ENCODE results near the gene CDH3.

The CDH3 gene

DNA sequence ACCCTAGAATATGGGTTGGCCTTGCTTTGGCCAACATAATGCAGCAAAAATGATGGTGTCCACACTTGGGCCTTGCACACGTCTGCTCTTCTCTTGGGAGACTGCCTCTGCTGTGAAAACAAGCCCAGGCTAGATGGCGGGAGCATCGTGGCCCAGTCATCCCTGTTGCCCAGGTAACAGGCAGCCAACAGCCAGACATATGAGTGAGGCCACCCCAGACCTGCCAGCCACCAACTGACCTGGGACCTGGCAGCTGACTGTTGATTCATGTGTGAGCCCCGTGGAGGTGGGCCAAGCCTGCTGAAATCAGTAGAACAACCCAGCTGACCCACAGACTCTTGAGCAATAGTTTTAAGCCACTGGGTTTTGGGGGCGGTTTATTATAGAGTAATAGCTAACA, 39.4 kb upstream of the CDH3 start:
- no peaks in the 10 kb centered on the region for H3F3A ChIP-seq (ENCODE audit: low read depth)
- H3K4me2 ChIP-seq (ENCODE audit: low read depth, low read length, poor library complexity, severe bottlenecking), result no peak overlapping the region
- H3K36me3 ChIP-seq (ENCODE audit: insufficient read depth, low read length), result no peaks in the 10 kb centered on the region
- H4K20me1 ChIP-seq (ENCODE audit: insufficient read depth, low read length, poor library complexity, severe bottlenecking), result no peaks in the 10 kb centered on the region
- no peaks in the 10 kb centered on the region for H3K27me3 ChIP-seq (ENCODE audit: insufficient read depth, low read length, poor library complexity, severe bottlenecking)
- no peak overlapping the region for H2AFZ ChIP-seq (ENCODE audit: low read length)
- H3K9ac ChIP-seq (ENCODE audit: low read depth, low read length, poor library complexity, severe bottlenecking), result no peak overlapping the region
- H3K9me2 ChIP-seq (replicated peaks; ENCODE audit: low read depth, low read length), result no peaks in the 10 kb centered on the region
- H3K9me3 ChIP-seq (ENCODE audit: insufficient read depth, low read depth, low read length), result no peaks in the 10 kb centered on the region
- no peaks in the 10 kb centered on the region for H3K4me1 ChIP-seq (ENCODE audit: insufficient read depth, low read length, poor library complexity, severe bottlenecking)
- H3K4me3 ChIP-seq (ENCODE audit: low read length, poor library complexity, severe bottlenecking), result no peak overlapping the region
- no peaks in the 10 kb centered on the region for H3K79me2 ChIP-seq (ENCODE audit: insufficient read depth, low read length)
- TF ChIP-seq, protein P1, sequence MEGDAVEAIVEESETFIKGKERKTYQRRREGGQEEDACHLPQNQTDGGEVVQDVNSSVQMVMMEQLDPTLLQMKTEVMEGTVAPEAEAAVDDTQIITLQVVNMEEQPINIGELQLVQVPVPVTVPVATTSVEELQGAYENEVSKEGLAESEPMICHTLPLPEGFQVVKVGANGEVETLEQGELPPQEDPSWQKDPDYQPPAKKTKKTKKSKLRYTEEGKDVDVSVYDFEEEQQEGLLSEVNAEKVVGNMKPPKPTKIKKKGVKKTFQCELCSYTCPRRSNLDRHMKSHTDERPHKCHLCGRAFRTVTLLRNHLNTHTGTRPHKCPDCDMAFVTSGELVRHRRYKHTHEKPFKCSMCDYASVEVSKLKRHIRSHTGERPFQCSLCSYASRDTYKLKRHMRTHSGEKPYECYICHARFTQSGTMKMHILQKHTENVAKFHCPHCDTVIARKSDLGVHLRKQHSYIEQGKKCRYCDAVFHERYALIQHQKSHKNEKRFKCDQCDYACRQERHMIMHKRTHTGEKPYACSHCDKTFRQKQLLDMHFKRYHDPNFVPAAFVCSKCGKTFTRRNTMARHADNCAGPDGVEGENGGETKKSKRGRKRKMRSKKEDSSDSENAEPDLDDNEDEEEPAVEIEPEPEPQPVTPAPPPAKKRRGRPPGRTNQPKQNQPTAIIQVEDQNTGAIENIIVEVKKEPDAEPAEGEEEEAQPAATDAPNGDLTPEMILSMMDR (conservative IDR thresholded peaks at IDR 0.05; ENCODE audit: low read length), result no peak
- no peak for TF ChIP-seq EZH2phosphoT487 (IDR thresholded peaks at IDR 0.05; ENCODE audit: borderline replicate concordance)

DNA sequence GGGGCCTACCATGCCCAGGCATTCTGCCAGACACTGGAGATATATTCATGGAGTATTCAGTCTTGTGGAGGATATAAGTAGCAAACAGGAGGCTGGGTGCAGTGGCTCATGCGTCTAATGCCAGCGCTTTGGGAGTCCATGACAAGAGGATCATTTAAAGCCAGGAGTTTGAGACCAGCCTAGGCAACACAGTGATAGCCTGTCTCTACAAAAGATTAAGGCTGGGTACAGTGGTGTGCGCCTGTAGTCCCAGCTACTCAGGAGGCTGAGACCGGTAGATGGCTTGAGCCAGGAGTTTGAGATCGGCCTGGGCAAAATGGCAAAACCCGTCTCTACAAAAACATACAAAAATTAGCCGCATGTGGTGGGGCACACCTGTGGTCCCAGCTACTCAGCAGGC, 37.7 kb upstream of the CDH3 start:
- H3K9ac ChIP-seq (ENCODE audit: low read depth, low read length, poor library complexity, severe bottlenecking), result no peak overlapping the region
- no peaks in the 10 kb centered on the region for H3K9me2 ChIP-seq (replicated peaks; ENCODE audit: low read depth, low read length)
- no peak for TF ChIP-seq EZH2phosphoT487 (IDR thresholded peaks at IDR 0.05; ENCODE audit: borderline replicate concordance)
- TF ChIP-seq, protein P1 (conservative IDR thresholded peaks at IDR 0.05; ENCODE audit: low read length), result no peak
- H3K4me1 ChIP-seq (ENCODE audit: insufficient read depth, low read length, poor library complexity, severe bottlenecking), result no peaks in the 10 kb centered on the region
- no peaks in the 10 kb centered on the region for H3K9me3 ChIP-seq (ENCODE audit: insufficient read depth, low read depth, low read length)
- no peak overlapping the region for H3K4me2 ChIP-seq (ENCODE audit: low read depth, low read length, poor library complexity, severe bottlenecking)
- no peaks in the 10 kb centered on the region for H4K20me1 ChIP-seq (ENCODE audit: insufficient read depth, low read length, poor library complexity, severe bottlenecking)
- no peak overlapping the region for H2AFZ ChIP-seq (ENCODE audit: low read length)
- no peaks in the 10 kb centered on the region for H3F3A ChIP-seq (ENCODE audit: low read depth)
- no peaks in the 10 kb centered on the region for H3K79me2 ChIP-seq (ENCODE audit: insufficient read depth, low read length)
- H3K4me3 ChIP-seq (ENCODE audit: low read length, poor library complexity, severe bottlenecking), result no peak overlapping the region
- H3K27me3 ChIP-seq (ENCODE audit: insufficient read depth, low read length, poor library complexity, severe bottlenecking), result no peaks in the 10 kb centered on the region
- no peaks in the 10 kb centered on the region for H3K36me3 ChIP-seq (ENCODE audit: insufficient read depth, low read length)

DNA sequence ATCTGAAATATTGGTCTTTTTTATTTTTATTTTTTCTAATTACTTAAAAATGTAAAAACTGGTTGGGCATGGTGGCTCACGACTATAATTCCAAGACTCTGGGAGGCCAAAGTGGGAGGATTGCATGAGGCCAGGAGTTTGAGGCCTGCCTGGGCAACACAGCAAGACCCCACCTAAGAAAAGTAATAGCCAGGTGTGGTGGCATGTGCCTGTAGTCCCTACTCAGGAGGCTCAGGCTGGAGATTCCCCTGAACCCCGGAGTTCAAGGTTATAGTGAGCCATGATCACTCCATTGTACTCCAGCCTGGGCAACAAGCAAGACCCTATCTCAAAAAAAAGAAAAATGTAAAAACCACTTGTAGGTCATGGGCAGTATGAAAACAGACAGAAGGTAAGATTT, 36.8 kb upstream of the CDH3 start:
- H3K27me3 ChIP-seq (ENCODE audit: insufficient read depth, low read length, poor library complexity, severe bottlenecking), result no peaks in the 10 kb centered on the region

More for the DNA sequence above, 36.8 kb upstream of the CDH3 start:
- no peak overlapping the region for H3K4me2 ChIP-seq (ENCODE audit: low read depth, low read length, poor library complexity, severe bottlenecking)
- no peaks in the 10 kb centered on the region for H3K36me3 ChIP-seq (ENCODE audit: insufficient read depth, low read length)
- no peaks in the 10 kb centered on the region for H4K20me1 ChIP-seq (ENCODE audit: insufficient read depth, low read length, poor library complexity, severe bottlenecking)
- no peak overlapping the region for H3K4me3 ChIP-seq (ENCODE audit: low read length, poor library complexity, severe bottlenecking)
- H3K9me3 ChIP-seq (ENCODE audit: insufficient read depth, low read depth, low read length), result no peaks in the 10 kb centered on the region
- no peak overlapping the region for H3K9ac ChIP-seq (ENCODE audit: low read depth, low read length, poor library complexity, severe bottlenecking)
- H3K4me1 ChIP-seq (ENCODE audit: insufficient read depth, low read length, poor library complexity, severe bottlenecking), result no peaks in the 10 kb centered on the region
- no peaks in the 10 kb centered on the region for H3K79me2 ChIP-seq (ENCODE audit: insufficient read depth, low read length)
- no peaks in the 10 kb centered on the region for H3F3A ChIP-seq (ENCODE audit: low read depth)
- H2AFZ ChIP-seq (ENCODE audit: low read length), result no peak overlapping the region
- H3K9me2 ChIP-seq (replicated peaks; ENCODE audit: low read depth, low read length), result no peaks in the 10 kb centered on the region
- no peak for TF ChIP-seq EZH2phosphoT487 (IDR thresholded peaks at IDR 0.05; ENCODE audit: borderline replicate concordance)
- TF ChIP-seq, protein P1 (conservative IDR thresholded peaks at IDR 0.05; ENCODE audit: low read length), result no peak

Data from Loucy (cell line).